GM23338 (cell line): ENCODE results near the gene C12orf42.

ENCODE experiments used
- CREB1 ChIP-seq: fragments of 250-450 bp; sonication (Bioruptor Pico); IDR thresholded peaks from 2 replicates; pipeline ENCODE4 v1.5.0; 2020; ENCODE audit warnings: low read depth, mild to moderate bottlenecking, moderate library complexity
- EZH2 ChIP-seq: fragments of 200-600 bp; sonication (generic); IDR thresholded peaks from one replicate; pipeline ENCODE4 v1.8.0; 2017; ENCODE audit warnings: antibody characterized with exemption, mild to moderate bottlenecking, low read depth; ENCODE audit not compliant: unreplicated experiment
- EZH2phosphoT487 ChIP-seq: fragments of 200-600 bp; sonication (generic); IDR thresholded peaks from one replicate; pipeline ENCODE4 v1.8.1; 2018; ENCODE audit warnings: antibody characterized with exemption; ENCODE audit not compliant: unreplicated experiment
- JUNB ChIP-seq: IDR thresholded peaks from one replicate; pipeline ENCODE4 v1.6.1; 2016; ENCODE audit warnings: antibody characterized with exemption; ENCODE audit not compliant: unreplicated experiment
- NANOG ChIP-seq: IDR thresholded peaks from 2 replicates; pipeline ENCODE4 v1.6.1; 2016; ENCODE audit warnings: antibody characterized with exemption, borderline replicate concordance
- POLR2AphosphoS5 ChIP-seq: IDR thresholded peaks from 2 replicates; pipeline ENCODE4 v1.6.1; 2016; ENCODE audit warnings: antibody characterized with exemption, low read depth
- STAT1 ChIP-seq: IDR thresholded peaks from one replicate; pipeline ENCODE4 v1.6.1; 2016; ENCODE audit warnings: antibody characterized with exemption; ENCODE audit not compliant: unreplicated experiment
- ZNF114 ChIP-seq: fragments of 250-450 bp; sonication (Bioruptor Pico); IDR thresholded peaks from 2 replicates; pipeline ENCODE4 v1.5.0; 2020; ENCODE audit warnings: mild to moderate bottlenecking, moderate library complexity
- ZNF331 ChIP-seq: fragments of 250-450 bp; sonication (Bioruptor Pico); IDR thresholded peaks from 2 replicates; pipeline ENCODE4 v1.5.0; 2020; ENCODE audit warnings: low read depth, mild to moderate bottlenecking, moderate library complexity
- TF ChIP-seq, protein P1 (sequence below), 2 experiments: fragments of 200-600 bp in 1 of 2; sonication (generic) in 1 of 2; conservative IDR thresholded peaks; 2 replicates each; pipeline versions ENCODE4 v1.5.1 to v1.6.1; 2016 to 2017; ENCODE audit warnings: antibody characterized with exemption in 2 of 2, low read depth in 2 of 2, mild to moderate bottlenecking in 2 of 2, moderate library complexity in 1 of 2
- TF ChIP-seq, protein P2 (sequence below): IDR thresholded peaks from one replicate; pipeline ENCODE4 v1.6.1; 2018; ENCODE audit warnings: antibody characterized with exemption; ENCODE audit not compliant: unreplicated experiment
- TF ChIP-seq, protein P3 (sequence below): IDR thresholded peaks from 2 replicates; pipeline ENCODE4 v1.6.1; 2016; ENCODE audit warnings: antibody characterized with exemption
- TF ChIP-seq, protein P4 (sequence below): fragments of 250-450 bp; sonication (Bioruptor Pico); IDR thresholded peaks from 2 replicates; pipeline ENCODE4 v1.5.0; 2020; ENCODE audit warnings: mild to moderate bottlenecking, moderate library complexity

DNA sequence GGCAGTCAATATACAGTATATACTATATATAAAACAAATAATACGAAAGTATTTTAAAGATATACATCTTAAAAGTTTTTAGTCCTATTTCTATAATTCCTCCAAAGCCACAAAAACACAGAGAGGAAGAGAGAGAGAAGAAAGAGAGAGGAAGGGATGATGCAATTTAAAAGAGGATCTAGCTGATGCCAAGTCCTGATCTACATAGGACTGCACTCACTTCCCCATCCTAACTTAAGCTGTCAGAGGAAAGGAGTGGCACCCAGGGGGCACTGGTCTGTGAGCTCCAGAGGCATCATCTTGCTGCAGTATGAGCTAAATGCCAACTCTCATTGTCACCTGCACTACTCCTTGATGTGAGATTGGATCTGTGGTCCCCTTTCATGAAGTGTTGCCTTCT is 95.8 kb downstream of the C12orf42 start:
- TF ChIP-seq POLR2AphosphoS5 (no peak), ZNF331 (CRISPR knock-in tag) (no peak), EZH2 (no peak), CREB1 (CRISPR knock-in tag) (no peak), EZH2phosphoT487 (no peak), NANOG (no peak), ZNF114 (CRISPR knock-in tag) (no peak), JUNB (no peak), STAT1 (no peak)
- TF ChIP-seq, protein P1, sequence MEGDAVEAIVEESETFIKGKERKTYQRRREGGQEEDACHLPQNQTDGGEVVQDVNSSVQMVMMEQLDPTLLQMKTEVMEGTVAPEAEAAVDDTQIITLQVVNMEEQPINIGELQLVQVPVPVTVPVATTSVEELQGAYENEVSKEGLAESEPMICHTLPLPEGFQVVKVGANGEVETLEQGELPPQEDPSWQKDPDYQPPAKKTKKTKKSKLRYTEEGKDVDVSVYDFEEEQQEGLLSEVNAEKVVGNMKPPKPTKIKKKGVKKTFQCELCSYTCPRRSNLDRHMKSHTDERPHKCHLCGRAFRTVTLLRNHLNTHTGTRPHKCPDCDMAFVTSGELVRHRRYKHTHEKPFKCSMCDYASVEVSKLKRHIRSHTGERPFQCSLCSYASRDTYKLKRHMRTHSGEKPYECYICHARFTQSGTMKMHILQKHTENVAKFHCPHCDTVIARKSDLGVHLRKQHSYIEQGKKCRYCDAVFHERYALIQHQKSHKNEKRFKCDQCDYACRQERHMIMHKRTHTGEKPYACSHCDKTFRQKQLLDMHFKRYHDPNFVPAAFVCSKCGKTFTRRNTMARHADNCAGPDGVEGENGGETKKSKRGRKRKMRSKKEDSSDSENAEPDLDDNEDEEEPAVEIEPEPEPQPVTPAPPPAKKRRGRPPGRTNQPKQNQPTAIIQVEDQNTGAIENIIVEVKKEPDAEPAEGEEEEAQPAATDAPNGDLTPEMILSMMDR (conservative IDR thresholded peaks at IDR 0.05; ENCODE audit: low read depth in 2 of 2), result no peak
- TF ChIP-seq, protein P2, sequence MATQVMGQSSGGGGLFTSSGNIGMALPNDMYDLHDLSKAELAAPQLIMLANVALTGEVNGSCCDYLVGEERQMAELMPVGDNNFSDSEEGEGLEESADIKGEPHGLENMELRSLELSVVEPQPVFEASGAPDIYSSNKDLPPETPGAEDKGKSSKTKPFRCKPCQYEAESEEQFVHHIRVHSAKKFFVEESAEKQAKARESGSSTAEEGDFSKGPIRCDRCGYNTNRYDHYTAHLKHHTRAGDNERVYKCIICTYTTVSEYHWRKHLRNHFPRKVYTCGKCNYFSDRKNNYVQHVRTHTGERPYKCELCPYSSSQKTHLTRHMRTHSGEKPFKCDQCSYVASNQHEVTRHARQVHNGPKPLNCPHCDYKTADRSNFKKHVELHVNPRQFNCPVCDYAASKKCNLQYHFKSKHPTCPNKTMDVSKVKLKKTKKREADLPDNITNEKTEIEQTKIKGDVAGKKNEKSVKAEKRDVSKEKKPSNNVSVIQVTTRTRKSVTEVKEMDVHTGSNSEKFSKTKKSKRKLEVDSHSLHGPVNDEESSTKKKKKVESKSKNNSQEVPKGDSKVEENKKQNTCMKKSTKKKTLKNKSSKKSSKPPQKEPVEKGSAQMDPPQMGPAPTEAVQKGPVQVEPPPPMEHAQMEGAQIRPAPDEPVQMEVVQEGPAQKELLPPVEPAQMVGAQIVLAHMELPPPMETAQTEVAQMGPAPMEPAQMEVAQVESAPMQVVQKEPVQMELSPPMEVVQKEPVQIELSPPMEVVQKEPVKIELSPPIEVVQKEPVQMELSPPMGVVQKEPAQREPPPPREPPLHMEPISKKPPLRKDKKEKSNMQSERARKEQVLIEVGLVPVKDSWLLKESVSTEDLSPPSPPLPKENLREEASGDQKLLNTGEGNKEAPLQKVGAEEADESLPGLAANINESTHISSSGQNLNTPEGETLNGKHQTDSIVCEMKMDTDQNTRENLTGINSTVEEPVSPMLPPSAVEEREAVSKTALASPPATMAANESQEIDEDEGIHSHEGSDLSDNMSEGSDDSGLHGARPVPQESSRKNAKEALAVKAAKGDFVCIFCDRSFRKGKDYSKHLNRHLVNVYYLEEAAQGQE, result no peak
- TF ChIP-seq, protein P3, sequence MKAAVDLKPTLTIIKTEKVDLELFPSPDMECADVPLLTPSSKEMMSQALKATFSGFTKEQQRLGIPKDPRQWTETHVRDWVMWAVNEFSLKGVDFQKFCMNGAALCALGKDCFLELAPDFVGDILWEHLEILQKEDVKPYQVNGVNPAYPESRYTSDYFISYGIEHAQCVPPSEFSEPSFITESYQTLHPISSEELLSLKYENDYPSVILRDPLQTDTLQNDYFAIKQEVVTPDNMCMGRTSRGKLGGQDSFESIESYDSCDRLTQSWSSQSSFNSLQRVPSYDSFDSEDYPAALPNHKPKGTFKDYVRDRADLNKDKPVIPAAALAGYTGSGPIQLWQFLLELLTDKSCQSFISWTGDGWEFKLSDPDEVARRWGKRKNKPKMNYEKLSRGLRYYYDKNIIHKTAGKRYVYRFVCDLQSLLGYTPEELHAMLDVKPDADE, result no peak
- TF ChIP-seq, protein P4, sequence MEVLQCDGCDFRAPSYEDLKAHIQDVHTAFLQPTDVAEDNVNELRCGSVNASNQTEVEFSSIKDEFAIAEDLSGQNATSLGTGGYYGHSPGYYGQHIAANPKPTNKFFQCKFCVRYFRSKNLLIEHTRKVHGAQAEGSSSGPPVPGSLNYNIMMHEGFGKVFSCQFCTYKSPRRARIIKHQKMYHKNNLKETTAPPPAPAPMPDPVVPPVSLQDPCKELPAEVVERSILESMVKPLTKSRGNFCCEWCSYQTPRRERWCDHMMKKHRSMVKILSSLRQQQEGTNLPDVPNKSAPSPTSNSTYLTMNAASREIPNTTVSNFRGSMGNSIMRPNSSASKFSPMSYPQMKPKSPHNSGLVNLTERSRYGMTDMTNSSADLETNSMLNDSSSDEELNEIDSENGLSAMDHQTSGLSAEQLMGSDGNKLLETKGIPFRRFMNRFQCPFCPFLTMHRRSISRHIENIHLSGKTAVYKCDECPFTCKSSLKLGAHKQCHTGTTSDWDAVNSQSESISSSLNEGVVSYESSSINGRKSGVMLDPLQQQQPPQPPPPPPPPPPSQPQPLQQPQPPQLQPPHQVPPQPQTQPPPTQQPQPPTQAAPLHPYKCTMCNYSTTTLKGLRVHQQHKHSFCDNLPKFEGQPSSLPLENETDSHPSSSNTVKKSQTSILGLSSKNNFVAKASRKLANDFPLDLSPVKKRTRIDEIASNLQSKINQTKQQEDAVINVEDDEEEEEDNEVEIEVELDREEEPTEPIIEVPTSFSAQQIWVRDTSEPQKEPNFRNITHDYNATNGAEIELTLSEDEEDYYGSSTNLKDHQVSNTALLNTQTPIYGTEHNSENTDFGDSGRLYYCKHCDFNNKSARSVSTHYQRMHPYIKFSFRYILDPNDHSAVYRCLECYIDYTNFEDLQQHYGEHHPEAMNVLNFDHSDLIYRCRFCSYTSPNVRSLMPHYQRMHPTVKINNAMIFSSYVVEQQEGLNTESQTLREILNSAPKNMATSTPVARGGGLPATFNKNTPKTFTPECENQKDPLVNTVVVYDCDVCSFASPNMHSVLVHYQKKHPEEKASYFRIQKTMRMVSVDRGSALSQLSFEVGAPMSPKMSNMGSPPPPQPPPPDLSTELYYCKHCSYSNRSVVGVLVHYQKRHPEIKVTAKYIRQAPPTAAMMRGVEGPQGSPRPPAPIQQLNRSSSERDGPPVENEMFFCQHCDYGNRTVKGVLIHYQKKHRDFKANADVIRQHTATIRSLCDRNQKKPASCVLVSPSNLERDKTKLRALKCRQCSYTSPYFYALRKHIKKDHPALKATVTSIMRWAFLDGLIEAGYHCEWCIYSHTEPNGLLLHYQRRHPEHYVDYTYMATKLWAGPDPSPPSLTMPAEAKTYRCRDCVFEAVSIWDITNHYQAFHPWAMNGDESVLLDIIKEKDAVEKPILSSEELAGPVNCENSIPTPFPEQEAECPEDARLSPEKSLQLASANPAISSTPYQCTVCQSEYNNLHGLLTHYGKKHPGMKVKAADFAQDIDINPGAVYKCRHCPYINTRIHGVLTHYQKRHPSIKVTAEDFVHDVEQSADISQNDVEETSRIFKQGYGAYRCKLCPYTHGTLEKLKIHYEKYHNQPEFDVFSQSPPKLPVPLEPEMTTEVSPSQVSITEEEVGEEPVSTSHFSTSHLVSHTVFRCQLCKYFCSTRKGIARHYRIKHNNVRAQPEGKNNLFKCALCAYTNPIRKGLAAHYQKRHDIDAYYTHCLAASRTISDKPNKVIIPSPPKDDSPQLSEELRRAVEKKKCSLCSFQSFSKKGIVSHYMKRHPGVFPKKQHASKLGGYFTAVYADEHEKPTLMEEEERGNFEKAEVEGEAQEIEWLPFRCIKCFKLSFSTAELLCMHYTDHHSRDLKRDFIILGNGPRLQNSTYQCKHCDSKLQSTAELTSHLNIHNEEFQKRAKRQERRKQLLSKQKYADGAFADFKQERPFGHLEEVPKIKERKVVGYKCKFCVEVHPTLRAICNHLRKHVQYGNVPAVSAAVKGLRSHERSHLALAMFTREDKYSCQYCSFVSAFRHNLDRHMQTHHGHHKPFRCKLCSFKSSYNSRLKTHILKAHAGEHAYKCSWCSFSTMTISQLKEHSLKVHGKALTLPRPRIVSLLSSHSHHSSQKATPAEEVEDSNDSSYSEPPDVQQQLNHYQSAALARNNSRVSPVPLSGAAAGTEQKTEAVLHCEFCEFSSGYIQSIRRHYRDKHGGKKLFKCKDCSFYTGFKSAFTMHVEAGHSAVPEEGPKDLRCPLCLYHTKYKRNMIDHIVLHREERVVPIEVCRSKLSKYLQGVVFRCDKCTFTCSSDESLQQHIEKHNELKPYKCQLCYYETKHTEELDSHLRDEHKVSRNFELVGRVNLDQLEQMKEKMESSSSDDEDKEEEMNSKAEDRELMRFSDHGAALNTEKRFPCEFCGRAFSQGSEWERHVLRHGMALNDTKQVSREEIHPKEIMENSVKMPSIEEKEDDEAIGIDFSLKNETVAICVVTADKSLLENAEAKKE (CRISPR knock-in tag), result no peak
